Neural cell (in vitro differentiated cells): Measurements from ENCODE around the gene HDGFL3. TPM values are rescaled to one million over a fixed set of nuclear protein-coding genes. Genes with fewer than 3 reads are reported as not detected.

Experiments
- H2AFZ ChIP-seq: fragments of 200-600, 300-800 bp; sonication (generic), shearing (Covaris generic); 2 replicates; pipeline ENCODE4 v1.6.0; 2014; ENCODE audit warnings: low read depth, mild to moderate bottlenecking, antibody characterized with exemption, low read length, moderate library complexity
- H3F3A ChIP-seq: fragments of 200-600 bp; shearing (Covaris generic); 2 replicates; pipeline ENCODE4 v1.6.1; 2016; ENCODE audit warnings: mild to moderate bottlenecking, moderate library complexity, mixed read lengths, antibody characterized with exemption, low read length; ENCODE audit not compliant: insufficient read depth, poor library complexity, severe bottlenecking
- H3K27ac ChIP-seq: fragments of 200-600, 300-800 bp; sonication (generic), shearing (Covaris generic); 2 replicates; pipeline ENCODE4 v1.5.1; 2014; ENCODE audit warnings: mild to moderate bottlenecking, low read length, moderate library complexity
- H3K27me3 ChIP-seq: fragments of 300-800, 200-600 bp; sonication (generic), shearing (Covaris generic); 2 replicates; pipeline ENCODE4 v1.6.0; 2014; ENCODE audit warnings: mild to moderate bottlenecking, low read depth, low read length, moderate library complexity; ENCODE audit not compliant: insufficient read depth
- H3K36me3 ChIP-seq: fragments of 300-800, 200-600 bp; sonication (generic), shearing (Covaris generic); 2 replicates; pipeline ENCODE4 v1.5.1; 2014; ENCODE audit warnings: mild to moderate bottlenecking, antibody characterized with exemption, low read length, moderate library complexity; ENCODE audit not compliant: insufficient read depth
- H3K4me2 ChIP-seq: fragments of 300-800, 200-600 bp; sonication (generic), shearing (Covaris generic); 2 replicates; pipeline ENCODE4 v1.6.0; 2014; ENCODE audit warnings: mild to moderate bottlenecking, low read length
- H3K4me3 ChIP-seq: fragments of 300-800, 200-600 bp; sonication (generic), shearing (Covaris generic); 2 replicates; pipeline ENCODE4 v1.5.1; 2014; ENCODE audit warnings: mild to moderate bottlenecking, low read length, moderate library complexity
- H3K79me2 ChIP-seq: fragments of 200-600 bp; shearing (Covaris generic); replicated peaks from 2 replicates; pipeline ENCODE4 v1.6.0; 2014; ENCODE audit warnings: mild to moderate bottlenecking, low read length, moderate library complexity; ENCODE audit not compliant: insufficient read depth
- H3K9ac ChIP-seq: fragments of 300-800, 200-600 bp; sonication (generic), shearing (Covaris generic); 2 replicates; pipeline ENCODE4 v1.6.1; 2016; ENCODE audit warnings: mild to moderate bottlenecking, low read length, mixed read lengths
- H3K9me2 ChIP-seq: fragments of 200-600 bp; shearing (Covaris generic); 2 replicates; pipeline ENCODE4 v1.6.1; 2016; ENCODE audit warnings: mild to moderate bottlenecking, low read length, mixed read lengths; ENCODE audit not compliant: insufficient read depth
- H3K9me3 ChIP-seq: fragments of 200-600, 300-800 bp; sonication (generic), shearing (Covaris generic); 2 replicates; pipeline ENCODE4 v1.6.1; 2016; ENCODE audit warnings: mild to moderate bottlenecking, mixed run types, low read length, moderate library complexity, mixed read lengths
- H4K20me1 ChIP-seq: fragments of 200-600 bp; shearing (Covaris generic); 2 replicates; pipeline ENCODE4 v1.6.1; 2016; ENCODE audit warnings: mild to moderate bottlenecking, mixed run types; ENCODE audit not compliant: insufficient read depth
- CTCF ChIP-seq: fragments of 450-650 bp; IDR thresholded peaks from 2 replicates; pipeline ENCODE4 v1.5.1; 2014; ENCODE audit warnings: antibody characterized with exemption, mild to moderate bottlenecking, moderate library complexity; ENCODE audit not compliant: poor library complexity, severe bottlenecking
- EP300 ChIP-seq: fragments of 450-650 bp; conservative IDR thresholded peaks from 2 replicates; pipeline ENCODE4 v1.6.1; 2014; ENCODE audit warnings: antibody characterized with exemption, mild to moderate bottlenecking, moderate library complexity; ENCODE audit not compliant: poor library complexity, severe bottlenecking
- EZH2 ChIP-seq: fragments of 200-600, 300-800 bp; shearing (Covaris generic), sonication (generic); IDR thresholded peaks from 2 replicates; pipeline ENCODE4 v1.6.1; 2014; ENCODE audit warnings: antibody characterized with exemption, low read length, borderline replicate concordance, mild to moderate bottlenecking; ENCODE audit not compliant: insufficient read depth, poor library complexity, severe bottlenecking
- MXI1 ChIP-seq: fragments of 450-650 bp; conservative IDR thresholded peaks from 2 replicates; pipeline ENCODE4 v1.6.1; 2014; ENCODE audit warnings: antibody characterized with exemption, mild to moderate bottlenecking; ENCODE audit not compliant: poor library complexity, severe bottlenecking
- POLR2AphosphoS5 ChIP-seq: IDR thresholded peaks from 2 replicates; pipeline ENCODE4 v1.6.1; 2012
- RAD21 ChIP-seq: fragments of 450-650 bp; conservative IDR thresholded peaks from 2 replicates; pipeline ENCODE4 v1.6.1; 2014; ENCODE audit warnings: antibody characterized with exemption, mild to moderate bottlenecking, moderate library complexity
- REST ChIP-seq: IDR thresholded peaks from 2 replicates; pipeline ENCODE4 v1.6.1; 2012; ENCODE audit warnings: borderline replicate concordance
- SMC3 ChIP-seq: fragments of 450-650 bp; conservative IDR thresholded peaks from 2 replicates; pipeline ENCODE4 v1.6.1; 2014; ENCODE audit warnings: antibody characterized with exemption, mild to moderate bottlenecking, moderate library complexity; ENCODE audit not compliant: poor library complexity
- TAF1 ChIP-seq: IDR thresholded peaks from 2 replicates; pipeline ENCODE4 v1.6.1; 2012; ENCODE audit warnings: low read depth
- polyA plus RNA-seq: library from polyadenylated mRNA; depleted of rRNA; stranded (reverse); fragments of >200 nt; gene quantifications from 2 replicates; pipeline ENCODE4 v1.2.3, GENCODE V29; 2014

Gene HDGFL3
- polyA plus RNA-seq, 1 donor from 2014 or later: 339 TPM

- Histone ChIP-seq H3F3A (no peaks in the 10 kb centered on the region), H3K79me2 (peaks cover 99% of the 10 kb centered on the region), H3K27me3 (no peaks in the 10 kb centered on the region), H3K4me2 (no peak overlapping the region), H3K9ac (no peak overlapping the region), H3K36me3 (no peaks in the 10 kb centered on the region), H3K4me3 (no peak overlapping the region), H3K27ac (no peak overlapping the region), H2AFZ (no peak overlapping the region), H3K9me3 (no peaks in the 10 kb centered on the region), H4K20me1 (peaks cover 7% of the 10 kb centered on the region), H3K9me2 (no peaks in the 10 kb centered on the region)
- TF ChIP-seq TAF1 (no peak), MXI1 (no peak), EZH2 (no peak), REST (no peak), RAD21 (no peak), POLR2AphosphoS5 (no peak), CTCF (no peak), EP300 (no peak), SMC3 (no peak)
Measured at GRCh38 chr15:83192742-83193141, 14.9 kb downstream of the HDGFL3 start.

GRCh38 chr15:83190450-83190849, 17.2 kb downstream of the HDGFL3 start:
- no peak for TF ChIP-seq TAF1
- no peak for TF ChIP-seq RAD21
- TF ChIP-seq EP300: no peak
- no peak for TF ChIP-seq MXI1
- Histone ChIP-seq H3K9me2 (no peaks in the 10 kb centered on the region), H3K4me2 (no peak overlapping the region), H4K20me1 (peaks cover 3% of the 10 kb centered on the region), H3K27ac (no peak overlapping the region), H3K4me3 (no peak overlapping the region), H3F3A (no peaks in the 10 kb centered on the region), H3K9me3 (no peaks in the 10 kb centered on the region), H2AFZ (no peak overlapping the region), H3K36me3 (no peaks in the 10 kb centered on the region), H3K9ac (no peak overlapping the region), H3K27me3 (no peaks in the 10 kb centered on the region), H3K79me2 (peaks cover 98% of the 10 kb centered on the region)

GRCh38 chr15:83185561-83185960, 22.1 kb downstream of the HDGFL3 start:
- Histone ChIP-seq H2AFZ (no peak overlapping the region), H4K20me1 (peaks cover 6% of the 10 kb centered on the region), H3K27me3 (no peaks in the 10 kb centered on the region), H3K4me2 (no peak overlapping the region), H3K36me3 (no peaks in the 10 kb centered on the region), H3K4me3 (no peak overlapping the region), H3K79me2 (peaks cover 75% of the 10 kb centered on the region), H3F3A (no peaks in the 10 kb centered on the region), H3K27ac (no peak overlapping the region), H3K9ac (no peak overlapping the region), H3K9me3 (no peaks in the 10 kb centered on the region), H3K9me2 (no peaks in the 10 kb centered on the region)
- TF ChIP-seq TAF1 (no peak), POLR2AphosphoS5 (no peak), RAD21 (no peak), CTCF (no peak), MXI1 (no peak), EP300 (no peak), SMC3 (no peak), EZH2 (no peak), REST (no peak)
